HG03558 (cell line): Measurements from ENCODE around the gene E2F4.

ENCODE experiments used
- ATAC-seq: cut with Tn5 transposase; IDR thresholded peaks from one replicate; pipeline ENCODE4 v1.9.1; 2021; ENCODE audit warnings: moderate number of reproducible peaks; ENCODE audit not compliant: unreplicated experiment; ENCODE audit errors: extremely low read depth

E2F4 gene

DNA sequence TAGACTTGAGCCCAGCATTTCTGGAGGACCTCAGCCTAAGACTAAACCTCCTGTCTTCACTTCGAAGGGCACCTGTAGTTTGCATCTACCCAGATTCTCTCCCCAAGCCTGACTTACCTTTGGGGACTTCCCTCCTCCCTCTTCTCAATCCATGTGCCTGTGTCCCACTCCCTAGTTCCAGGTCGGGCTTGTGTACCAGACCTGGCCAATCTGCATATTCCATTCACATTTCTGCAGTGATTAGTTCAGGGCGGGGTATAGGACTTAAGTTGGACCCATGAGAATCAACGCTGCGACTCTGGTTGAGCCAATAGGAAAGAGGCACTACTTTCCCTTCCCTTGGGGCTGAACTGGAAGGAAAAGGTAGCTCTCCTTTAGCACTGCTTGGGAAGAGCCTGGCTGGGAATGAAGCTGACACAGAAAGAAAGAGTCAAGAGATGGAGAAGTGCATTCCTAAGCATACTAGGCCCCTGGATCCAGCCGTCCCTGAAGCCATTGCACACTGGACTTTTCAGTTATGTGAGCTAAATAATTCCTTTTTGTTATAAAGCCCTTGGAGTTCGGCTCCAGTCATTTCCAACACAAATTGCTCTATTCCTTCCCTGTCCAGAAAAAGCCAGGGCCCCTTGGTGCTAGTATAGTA, 34.7 kb upstream of the E2F4 start:
- ATAC-seq: no peak

DNA sequence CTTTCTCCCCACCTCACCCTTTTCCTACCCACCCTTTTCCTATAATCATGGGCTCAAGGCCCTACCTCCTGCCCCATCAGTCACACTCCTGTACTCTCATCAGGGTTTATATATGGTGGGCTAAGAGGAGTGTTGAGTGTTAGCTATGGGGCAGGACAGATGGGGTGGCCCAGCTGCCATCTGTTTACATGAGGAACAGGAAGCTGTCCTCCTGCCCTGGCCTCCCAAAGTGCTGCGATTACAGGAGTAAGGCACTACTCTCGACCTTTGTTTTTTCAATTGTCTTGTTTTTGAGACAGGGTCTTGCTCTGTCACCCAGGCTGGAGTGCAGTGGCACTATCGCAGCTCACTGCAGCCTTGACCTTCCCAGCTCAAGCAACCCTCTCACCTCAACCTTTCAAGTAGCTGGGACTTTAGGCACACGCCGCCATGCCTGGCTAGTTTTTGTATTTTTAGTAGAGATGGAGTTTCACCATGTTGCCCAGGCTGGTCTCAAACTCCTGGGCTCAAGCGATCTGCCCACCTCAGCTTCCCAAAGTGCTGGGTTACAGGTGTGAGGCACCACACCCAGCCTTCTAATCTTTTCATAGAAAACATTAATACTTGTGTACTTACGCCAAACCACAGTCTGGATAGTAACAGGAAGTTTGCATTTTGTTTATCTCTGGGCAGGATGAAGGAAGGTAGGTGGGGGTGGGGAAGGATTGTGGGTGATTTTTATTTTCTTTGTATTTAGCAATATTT, 33.9 kb upstream of the E2F4 start:
- ATAC-seq: no peak

DNA sequence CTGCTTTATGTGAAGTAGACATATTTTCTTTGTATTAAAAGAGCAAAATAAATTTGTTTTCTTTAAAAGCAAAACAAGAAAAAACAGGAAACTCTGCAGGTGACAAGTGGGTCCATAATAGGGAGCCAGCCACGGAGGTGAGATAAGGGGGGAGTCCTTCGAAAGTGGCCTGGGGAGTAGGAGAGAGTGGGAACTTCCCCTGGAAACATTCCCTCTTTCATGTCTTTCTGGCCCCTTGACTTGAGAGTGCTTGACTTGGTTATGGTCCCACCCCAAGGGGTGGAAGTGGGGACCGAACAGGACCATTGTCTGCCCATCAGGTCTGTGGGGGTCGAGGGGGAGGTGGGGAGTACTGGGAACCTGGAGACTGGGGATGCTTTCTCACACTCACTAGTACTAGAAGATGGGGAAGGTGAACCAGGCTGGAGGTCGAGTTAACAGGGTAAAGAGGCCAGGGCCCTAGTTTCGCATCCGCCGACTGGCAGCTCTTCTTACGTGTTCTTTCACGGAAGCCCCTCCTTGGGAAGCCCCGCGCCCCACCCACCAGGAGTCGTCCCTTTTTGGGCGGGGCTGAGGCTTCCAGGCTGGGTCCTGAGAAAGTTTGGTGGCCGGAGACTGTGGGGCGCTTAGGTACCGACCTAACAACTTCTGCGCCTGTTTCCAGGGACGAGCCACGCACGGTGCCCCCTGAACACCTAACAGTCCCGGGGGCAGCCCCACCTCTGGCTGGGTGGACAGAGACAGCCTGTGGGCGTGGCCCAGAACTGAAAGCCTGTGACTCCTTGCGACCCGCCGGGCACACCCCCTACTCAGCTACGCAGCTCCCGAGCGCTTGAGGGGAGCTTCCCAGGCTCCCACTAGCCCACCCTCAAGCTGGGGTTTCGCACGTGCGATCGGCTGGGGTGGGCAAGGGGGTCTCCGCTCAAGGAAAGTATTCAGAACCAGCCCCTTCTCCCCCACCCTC, 33.0 kb upstream of the E2F4 start:
- ATAC-seq: no peak

DNA sequence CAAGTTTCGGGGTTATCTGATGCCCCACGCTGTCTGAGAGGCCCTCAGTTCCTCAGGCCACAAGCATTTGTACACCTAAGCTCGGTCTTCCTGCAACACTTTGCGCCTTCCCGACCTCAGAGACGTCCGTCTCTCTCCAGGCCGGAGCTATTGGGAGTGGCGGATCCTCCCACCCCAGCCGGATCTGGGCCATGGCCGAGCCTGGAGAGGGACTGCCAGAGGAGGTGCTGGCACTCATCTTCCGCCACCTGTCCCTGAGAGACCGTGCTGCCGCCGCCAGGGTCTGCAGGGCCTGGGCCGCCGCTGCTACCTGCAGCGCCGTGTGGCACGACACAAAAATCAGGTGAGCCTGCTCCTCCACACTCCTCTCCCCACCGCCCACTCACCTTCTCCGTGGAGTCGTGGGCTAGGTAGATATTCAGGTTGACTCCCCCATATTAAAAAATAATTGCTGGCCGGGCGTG, 30.3 kb upstream of the E2F4 start:
- ATAC-seq: no peak

DNA sequence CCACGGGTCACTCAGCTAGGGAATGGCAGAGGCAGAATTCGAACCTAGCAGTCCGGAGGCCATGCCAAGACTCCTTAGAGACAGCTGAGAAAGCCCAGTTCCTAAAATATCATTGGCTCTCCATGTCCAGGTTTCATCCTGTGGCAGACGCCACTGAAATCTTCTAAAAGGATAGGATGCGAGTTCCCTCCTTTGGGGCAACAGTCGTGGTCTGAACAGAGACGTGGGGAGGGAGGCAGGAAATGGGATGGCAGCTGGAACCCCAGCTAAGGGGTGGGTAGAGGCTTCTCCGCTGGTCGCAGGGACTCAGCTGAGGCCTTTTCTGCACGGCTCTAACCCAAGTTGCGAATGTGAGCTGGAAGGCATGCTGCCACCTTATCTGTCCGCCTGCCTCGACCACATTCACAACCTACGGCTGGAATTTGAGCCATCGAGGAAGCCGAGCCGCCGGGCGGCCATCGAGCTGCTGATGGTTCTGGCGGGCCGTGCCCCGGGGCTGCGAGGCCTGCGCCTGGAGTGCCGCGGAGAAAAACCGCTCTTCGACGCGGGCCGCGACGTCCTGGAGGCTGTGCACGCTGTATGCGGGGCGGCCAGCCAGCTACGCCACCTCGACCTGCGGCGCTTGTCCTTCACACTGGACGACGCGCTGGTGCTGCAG, 29.3 kb upstream of the E2F4 start:
- ATAC-seq: no peak

DNA sequence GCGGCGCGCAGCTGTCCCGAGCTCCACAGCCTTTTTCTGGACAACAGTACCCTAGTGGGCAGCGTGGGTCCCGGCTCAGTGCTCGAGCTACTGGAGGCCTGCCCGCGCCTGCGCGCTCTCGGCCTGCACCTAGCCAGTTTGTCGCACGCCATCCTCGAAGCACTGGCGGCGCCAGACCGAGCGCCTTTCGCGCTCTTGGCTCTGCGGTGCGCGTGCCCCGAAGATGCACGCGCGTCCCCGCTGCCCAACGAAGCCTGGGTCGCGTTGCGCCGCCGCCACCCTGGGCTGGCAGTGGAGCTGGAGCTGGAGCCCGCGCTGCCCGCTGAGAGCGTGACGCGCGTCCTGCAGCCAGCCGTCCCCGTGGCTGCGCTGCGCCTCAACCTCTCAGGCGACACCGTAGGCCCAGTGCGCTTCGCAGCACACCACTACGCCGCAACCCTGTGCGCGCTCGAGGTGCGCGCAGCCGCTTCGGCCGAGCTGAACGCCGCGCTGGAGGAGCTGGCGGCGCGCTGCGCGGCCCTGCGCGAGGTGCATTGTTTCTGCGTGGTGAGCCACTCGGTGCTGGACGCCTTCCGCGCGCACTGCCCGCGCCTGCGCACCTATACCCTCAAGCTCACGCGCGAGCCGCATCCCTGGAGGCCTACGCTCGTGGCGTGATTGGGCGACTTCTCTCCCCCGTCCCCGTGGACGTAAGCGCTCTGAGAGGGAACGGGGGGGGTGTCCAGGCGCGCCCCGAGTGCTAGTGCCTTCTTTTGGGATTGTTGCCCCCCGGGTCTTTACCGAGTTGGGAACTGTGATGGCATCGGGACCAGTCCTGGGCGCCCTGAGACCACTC, 28.6 kb upstream of the E2F4 start:
- no peak for ATAC-seq

DNA sequence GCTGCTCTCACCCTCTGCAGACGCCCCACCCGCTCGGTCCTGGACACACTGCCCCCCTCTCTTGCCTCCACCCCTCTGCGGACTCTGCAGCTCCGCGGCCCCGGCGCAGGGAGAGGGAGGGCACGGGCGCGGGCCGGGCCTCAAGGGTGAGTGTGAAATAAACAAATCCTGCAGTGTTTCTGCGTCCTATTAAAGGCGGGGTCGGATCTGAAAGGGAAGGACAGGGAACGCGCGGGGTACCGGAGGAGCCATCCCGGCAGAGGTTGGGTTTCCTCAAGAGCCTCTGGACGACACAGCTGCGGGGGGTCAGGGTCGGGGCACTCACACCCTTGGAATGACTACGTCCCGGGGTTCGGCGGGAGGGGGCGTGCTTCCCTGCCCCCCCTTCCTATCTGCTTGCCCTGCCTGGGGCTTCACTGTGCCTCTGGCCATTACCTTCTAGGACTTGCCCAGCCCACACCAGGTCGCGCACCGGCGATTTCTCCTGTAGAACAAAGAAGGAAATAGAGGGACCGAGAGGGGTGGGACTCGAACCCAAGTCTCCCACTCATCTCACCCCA, 27.9 kb upstream of the E2F4 start:
- no peak for ATAC-seq

DNA sequence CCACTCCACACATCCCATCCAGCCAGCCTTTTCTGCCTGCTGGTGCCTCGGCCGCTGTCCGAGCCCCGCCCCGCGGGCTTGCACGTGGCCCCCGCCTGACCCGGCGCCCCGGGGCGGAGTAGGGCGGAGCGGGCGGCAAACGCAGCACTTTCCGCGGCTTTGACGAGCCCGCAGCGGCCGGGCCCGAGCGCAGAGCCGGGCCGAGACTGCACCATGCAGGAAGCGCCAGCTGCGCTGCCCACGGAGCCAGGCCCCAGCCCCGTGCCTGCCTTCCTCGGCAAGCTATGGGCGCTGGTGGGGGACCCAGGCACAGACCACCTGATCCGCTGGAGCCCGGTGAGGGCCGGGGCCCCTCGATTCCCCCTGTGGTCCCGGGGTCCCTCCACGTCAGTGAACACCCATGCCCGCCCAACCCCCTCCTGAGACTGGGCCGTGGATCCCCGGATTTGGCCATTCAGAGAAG, 27.3 kb upstream of the E2F4 start, which contains the start of gene HSF4:
TSS of gene HSF4 (plus strand) at position 147 of the 463 bp plus-strand sequence. CDS start at position 214, 67 bp downstream.
- no peak for ATAC-seq

DNA sequence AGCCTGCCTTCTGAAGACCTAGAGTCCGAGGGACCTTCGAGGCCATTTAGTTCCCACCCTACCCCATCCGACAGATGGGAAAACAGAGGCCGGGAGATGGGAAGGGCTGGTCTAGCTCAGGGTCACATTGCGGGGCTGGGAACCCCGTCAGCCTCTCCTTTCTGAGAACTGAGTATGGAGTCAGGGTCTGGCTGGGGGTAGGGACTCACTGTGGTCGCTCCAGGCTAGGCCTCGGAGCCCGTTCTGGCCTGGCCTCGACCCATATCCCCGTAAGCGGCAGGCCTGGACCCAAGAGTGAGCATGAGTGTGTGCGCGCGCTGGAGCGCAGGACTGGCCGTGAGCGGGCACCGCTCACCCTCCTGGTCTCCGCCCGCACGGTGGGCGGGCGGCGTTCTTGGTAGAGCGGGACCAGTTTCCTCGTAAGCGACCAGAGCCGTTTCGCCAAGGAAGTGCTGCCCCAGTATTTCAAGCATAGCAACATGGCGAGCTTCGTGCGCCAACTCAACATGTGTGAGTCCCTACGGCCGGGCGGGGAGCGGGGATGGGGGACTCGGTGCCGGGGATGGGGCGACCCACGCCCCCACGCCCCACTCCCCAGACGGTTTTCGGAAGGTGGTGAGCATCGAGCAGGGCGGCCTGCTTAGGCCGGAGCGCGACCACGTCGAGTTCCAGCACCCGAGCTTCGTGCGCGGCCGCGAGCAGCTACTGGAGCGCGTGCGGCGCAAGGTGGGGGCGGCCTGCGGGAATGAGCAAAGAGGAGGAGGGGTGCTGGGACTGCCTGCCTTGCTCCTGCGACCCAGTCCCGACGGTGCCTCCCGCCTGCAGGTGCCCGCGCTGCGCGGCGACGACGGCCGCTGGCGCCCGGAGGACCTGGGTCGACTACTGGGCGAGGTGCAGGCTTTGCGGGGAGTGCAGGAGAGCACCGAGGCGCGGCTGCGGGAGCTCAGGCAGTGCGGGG, 26.6 kb upstream of the E2F4 start:
- ATAC-seq: no peak

DNA sequence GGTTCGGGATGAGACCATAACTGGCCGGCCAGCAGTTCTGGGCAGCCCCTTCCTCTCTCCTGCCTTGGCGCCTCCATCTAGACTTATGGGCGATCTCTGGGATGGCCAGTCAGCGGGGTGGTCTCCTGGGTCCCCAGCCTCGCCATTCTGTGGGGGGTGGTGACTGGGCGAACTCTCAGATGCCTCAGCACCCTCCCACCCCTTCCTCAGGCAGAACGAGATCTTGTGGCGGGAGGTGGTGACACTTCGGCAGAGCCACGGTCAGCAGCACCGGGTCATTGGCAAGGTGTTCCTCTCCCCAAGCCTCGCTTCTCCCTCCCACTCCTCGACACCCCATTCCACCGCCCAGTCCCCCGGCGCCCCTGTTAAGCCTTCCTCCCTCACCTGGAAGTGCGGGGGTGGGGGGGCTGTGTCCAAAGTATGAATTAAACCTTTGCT, 25.8 kb upstream of the E2F4 start:
- no peak for ATAC-seq

DNA sequence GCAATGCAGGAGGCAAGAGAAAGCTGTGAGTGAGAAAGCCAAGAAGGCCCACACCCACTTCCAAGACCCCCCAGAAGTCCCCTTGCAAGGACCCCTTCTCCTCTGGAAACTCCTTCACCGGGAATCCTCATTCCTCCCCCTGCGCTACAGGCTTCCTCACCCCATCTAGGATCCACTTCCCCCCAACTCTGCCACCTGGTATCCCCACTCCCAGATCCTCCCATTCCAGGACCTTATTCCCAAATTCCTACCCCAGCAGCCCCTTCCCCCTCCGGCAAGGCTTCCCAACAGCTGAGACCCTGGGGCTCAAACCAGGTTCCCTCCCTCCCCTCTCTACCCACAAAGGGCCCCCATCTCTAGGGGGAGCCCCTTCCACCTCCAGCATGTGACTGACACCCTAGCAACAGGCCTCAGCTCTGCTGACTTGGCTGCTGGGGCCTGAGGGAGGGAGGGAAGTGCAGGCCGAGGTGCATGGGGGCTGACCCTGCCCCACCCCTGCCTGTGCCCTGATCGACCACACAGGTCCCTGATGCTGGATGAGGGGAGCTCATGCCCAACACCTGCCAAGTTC, 25.3 kb upstream of the E2F4 start:
- no peak for ATAC-seq

DNA sequence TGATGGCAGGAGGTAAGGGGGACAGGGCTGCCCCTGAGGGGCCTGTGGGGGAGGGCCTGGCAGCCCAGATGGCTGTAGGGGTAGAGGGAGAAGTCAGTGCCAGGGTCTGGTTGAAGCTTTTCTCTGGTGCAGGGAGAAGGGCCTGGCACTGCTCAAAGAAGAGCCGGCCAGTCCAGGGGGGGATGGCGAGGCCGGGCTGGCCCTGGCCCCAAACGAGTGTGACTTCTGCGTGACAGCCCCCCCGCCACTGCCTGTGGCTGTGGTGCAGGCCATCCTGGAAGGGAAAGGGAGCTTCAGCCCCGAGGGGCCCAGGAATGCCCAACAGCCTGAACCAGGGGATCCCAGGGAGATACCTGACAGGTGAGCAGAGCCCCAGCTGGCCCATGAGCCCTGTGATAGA, 24.4 kb upstream of the E2F4 start:
- ATAC-seq: no peak

DNA sequence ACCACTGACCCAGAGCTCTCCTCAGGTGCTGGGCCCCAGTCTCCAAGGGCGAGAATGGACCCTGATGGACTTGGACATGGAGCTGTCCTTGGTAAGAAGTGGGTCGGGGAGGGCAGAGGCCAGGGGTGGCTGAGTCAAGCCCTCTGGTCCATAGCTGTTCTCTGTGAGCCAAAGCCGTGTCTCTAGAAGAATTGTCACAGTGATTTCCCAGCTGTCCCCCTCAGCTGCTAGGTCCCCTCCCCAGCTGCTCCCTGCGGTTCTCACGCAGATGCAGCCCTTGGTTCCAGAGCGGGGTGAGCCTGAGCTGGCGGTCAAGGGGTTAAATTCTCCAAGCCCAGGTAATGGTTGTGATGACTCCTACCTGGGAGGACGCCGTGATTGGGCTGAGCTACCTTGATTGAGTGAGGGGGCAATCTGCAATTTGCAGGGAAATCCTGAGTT, 22.9 kb upstream of the E2F4 start:
- no peak for ATAC-seq

DNA sequence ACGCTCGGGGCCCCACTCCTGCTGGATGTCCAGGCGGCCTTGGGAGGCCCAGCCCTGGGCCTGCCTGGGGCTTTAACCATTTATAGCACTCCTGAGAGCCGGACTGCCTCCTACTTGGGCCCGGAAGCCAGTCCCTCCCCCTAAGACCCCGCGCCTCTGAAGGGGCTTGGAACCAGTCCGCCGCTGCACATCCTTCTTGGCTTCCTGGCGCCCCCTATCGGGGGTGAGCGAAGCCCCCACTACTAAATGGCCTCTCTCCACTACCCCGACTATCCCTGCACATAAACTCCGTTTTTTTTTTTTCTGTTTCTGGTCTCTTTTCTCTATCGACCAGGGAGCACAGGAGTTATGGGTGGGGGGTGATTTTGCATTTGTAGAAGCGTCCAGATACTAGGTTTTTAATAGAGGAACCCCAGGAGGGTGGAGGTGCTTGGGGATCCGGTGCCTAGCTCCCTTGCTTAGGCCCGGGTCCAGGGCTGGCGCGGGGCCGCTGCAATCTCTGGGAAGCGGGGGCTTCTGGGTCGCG, 22.2 kb upstream of the E2F4 start:
- no peak for ATAC-seq

DNA sequence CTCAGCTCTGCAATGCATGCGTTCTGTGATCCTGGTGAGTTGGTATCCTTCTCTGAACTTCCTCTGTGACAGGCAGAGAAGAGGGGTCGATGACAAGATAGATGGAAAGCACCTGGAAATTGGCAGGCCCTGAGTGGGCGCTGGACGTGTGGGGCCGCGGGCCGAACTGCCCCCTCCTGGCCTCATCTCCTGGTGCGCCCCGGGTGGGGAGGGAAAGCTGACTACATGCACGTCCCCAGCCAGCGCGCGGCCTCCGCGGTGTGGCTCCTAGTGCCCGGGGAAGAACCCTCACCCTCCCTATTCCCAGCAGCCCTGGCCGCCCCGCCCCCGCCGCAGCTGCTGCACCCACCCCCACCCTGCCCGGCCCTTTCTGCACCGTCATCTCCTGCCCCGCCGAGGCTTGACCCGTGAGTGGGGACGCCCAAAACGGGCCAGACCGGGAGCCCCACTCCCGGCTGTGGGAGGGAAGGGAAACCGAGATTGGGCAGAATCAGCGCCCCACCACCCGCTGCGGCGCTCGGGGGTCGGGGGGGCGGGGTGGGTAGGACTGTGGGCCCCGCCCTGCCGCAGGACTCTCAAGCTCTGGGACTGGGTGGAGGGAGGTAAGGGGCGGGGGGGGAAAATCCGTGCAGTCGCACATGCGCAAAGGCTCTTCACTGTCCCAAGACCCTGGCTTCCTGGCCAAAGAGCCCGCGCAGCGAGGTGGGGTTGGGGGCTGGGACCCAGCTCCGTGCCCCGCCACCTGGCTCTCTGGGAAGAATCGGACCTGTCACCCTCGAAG, 21.6 kb upstream of the E2F4 start, which contains the start of gene NOL3:
TSS of gene NOL3 (plus strand) at position 371 of the 781 bp plus-strand sequence.
- no peak for ATAC-seq

DNA sequence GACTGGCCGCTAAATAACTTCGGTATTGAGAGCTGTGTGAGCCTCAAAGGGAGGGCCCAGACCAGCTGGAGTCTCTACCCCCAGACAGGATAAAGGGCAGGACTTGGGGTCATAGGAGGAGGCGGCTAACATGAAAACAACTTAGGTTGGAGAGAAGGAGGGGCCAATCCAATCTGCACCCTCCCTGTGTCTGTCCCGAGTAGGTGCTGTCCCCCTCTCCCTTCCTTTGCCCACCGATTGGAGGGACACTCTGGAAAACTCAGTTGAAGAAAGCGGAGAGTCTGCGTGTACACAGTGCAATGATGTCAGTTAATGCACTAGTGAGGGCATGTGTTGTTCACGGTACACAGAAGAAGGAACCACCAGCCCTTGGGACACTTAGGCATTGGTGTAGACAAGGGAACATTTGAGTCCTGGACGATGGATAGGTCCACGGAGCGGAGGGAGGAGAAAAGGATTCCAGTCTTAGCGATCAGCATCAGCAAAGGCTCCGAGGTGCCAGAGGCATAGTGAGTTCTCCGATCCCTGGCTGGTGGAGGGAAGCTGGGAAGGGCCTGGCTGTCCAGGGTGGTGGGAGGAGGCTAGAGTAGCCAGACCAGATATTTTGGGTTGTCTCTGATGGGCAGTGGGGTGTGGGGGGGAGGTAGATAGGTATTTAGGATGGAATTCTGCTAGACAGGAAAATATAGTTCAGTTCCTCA, 20.9 kb upstream of the E2F4 start:
- ATAC-seq: no peak
